Tongue (tissue), 2 donors: Measurements from ENCODE around the gene FPGT. TPM values are rescaled to one million over a fixed set of nuclear protein-coding genes. Genes with fewer than 3 reads are reported as not detected.
A peak's percentile ranks its signal among the peaks of the same experiment; 100 is the strongest.
"Not testable (repeated sequence)": the region's sequence is repeated elsewhere in the genome, so short reads cannot be mapped to it uniquely, and the experiment has no call there.

Experiments used
- DNase-seq: peaks from one replicate; pipeline ENCODE4 v3.0.0-alpha.2; 2015
- total RNA-seq: library from RNA; depleted of rRNA; stranded (reverse); fragments of >200 nt; gene quantifications from one replicate; pipeline ENCODE4 v1.2.3, GENCODE V29; 2014

Gene FPGT
- 31.1 TPM for total RNA-seq

DNA sequence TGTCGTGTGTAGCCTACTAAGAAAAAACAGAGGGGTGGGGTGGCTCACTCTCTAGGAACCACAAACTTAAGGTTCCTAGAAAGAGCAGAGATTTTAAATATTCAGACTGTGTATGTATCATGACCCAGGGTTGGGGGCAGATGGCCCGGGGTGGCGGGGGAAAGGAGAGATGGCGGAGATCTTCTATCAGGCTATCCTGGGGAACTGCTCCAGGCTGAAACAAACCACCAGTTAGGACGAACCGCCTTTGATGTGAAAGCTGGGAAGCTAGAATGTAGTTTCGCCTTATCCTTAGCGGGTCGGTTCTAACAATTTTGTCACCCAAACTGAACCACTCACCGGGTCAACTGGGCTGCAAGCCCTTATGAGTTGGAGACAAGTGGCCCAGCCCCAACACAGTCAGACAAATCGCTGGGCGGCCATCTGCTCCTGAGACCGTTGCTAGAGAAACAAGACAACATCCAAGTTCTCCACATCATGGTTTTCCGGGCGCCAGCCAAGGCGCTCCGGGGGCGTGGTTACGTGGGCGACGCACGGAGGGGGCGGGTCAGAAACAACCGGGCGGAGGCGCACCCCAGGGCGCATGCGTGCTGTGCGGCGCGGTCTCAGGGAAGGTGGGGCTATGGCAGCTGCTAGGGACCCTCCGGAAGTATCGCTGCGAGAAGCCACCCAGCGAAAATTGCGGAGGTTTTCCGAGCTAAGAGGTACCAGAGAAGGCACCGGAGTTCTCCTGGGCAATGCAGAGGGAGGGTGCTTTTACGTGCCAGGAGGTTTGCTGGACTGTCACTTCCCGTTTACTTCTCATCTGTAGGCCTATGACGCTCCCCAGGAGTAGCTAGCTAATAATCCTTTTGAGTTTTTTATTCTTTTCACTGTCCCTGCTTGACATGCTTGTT, at the start of gene FPGT, which contains the start of gene LRRIQ3:
TSS of gene FPGT (plus strand) at position 586 of the 896 bp plus-strand sequence. CDS start at position 623, 37 bp downstream.
TSS of gene LRRIQ3 (minus strand) at position 520 of the 896 bp plus-strand sequence. CDS start 14,492 bp downstream, outside the sequence.
- peak; percentile 99 for DNase-seq

DNA sequence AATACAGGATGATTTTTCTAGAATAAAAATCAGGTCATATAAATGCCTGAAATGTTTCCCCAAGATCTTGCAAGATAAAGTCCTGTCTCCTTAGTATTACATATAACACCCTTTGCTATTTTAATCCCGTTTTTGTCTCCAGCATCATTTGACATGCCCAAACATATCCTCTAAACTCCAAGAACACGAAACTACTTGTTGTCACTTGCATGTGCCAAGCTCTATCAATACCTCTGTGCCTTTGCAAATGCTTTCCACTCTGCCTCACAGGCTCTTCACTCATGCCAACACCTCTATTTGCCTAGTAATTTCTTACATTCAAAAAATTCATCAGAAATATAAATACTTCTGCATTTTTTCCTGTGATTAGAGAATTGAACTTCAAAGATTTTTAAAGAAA, 38.0 kb upstream of the FPGT start:
- no peak for DNase-seq

DNA sequence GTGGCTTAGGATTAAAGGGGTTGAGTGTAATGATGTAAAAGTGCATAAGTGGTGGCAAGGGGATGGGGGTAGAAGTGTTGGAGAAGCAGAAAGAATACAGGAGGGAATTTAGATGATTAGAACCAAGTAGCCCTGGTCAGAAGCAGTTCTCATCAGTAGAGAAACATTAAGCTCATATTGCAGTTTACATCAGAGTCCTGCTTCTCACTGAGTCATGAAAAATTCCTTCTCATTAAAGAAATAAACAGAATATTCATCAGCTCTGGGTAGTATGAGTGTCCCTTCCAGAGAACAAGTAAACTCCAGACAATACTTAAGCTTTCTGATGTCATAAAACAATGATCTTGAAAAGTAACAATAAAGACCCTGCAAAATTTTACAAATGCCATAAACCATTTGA, 36.5 kb upstream of the FPGT start:
- DNase-seq = no peak

DNA sequence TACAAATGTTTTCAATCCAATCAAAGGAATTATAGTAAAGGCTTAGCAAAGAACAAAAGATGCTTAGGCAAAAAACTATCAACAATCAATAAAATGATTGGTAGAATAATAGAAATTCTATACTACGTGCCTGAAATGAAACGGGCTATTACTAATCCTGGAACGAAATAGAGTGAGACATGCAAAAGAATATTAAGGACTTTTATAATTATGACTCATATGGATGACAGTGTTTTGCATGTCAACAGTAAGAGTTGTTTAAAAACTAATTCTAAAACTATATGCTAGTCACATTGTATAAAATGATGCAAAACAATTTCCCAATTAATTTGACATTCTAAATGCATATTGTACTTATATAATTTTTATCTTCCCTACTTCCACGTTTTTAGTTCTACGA, 35.7 kb upstream of the FPGT start:
- DNase-seq = no peak

DNA sequence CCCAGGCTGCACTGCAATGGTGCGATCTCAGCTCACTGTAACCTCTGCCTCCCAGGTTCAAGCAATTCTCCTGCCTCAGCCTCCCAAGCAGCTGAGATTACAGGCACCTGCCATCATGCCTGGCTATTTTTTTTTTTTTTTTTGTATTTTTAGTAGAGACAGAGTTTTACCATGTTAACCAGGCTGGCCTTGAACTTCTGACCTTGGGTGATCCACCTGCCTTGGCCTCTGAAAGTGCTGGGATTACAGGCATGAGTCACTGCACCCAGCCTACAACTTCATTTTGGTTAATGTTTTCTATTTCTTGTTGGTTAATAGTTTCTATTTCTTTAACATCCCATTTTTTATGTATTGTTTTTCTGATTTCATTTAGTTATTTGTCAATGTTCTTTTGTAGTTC, 23.6 kb upstream of the FPGT start:
- DNase-seq = not testable (repeated sequence)

DNA sequence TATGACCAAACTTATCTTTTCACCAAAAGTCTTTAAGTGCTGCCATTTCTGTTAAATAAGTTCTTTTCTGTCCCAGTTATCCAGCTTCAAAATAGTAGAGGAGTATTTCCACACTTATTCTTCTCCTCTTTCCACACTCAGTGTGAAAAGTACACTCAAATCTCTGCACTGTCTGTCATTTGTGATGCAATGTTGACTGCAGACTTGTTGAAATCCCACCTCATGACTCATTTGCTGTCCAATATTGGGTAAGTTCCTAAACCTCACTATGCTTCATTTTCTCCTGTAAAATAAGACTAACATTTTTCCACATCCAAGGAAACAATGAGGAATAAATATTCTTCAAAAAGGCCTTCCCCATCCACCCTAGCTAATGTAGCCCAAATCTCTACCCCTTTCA, 17.6 kb upstream of the FPGT start:
- DNase-seq = no peak

DNA sequence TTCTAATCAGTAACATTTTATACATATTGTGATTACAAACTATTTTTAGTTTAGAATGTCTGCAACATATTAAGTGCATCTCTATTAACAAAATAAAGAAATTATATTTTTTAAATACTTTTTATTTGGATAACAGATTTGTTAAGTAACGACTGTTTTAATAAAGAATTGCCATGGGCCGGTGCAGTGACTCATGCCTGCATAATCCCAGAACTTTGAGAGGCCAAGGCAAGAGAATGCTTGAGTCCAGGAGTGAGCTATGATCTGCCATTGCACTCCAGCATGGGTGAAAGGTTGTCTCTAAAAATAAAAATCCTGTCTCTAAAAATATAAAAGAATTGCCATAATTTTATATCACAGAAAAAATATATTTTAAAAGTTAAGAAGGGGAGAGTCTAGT, 4.1 kb upstream of the FPGT start:
- no peak for DNase-seq

DNA sequence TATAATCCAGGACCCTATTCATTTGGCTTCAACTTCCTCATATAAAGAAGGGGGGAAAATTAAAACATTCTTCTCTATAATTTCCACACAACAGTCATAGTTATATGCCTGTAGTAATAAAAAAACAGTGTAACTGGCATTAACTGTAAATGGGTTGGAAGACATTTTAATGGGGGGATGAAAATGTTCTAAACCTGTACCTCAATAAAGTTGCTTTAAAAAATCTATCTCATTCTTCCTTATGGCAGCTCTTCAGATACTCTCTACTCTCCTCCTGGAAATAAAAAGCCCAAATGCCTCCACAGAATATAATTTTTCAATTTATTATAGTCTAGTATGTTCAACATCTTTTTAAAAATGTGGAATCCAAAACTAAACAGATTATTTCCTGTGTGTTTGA, 2.7 kb upstream of the FPGT start:
- DNase-seq = no peak

DNA sequence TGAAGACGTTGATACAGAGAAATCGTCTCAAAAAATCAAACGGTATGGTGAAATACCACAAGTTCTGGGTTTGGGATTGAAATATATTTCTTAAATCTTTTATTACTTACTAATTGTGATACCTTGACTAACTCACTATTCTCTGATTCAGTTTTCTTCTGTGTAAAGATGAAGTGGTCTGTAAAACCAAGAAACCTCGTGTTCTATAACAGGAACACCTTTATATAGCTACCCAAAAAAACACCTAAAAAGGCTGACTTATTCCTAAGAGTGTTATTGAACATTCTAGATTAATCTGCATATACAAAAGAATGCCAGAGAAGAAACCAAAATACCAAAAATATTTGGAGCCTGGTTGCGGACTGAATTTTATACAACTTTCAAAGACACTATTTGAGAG, 787 bp upstream of the FPGT start:
- peak; percentile 2 for DNase-seq

DNA sequence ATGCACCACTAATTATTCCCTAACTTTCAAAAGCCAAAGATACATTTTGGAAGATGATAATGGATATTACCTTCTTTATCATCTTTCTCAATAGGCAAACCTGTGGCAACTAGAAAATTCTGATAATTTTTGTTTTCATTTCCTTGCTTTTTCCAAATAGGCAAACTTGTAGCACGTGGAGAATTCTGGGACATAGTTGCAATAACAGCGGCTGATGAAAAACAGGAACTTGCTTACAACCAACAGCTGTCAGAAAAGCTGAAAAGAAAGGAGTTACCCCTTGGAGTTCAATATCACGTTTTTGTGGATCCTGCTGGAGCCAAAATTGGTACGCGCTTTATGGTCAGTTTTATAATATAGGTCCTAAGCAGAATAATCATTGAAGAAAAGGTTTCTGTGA, 1.5 kb downstream of the FPGT start:
- DNase-seq = no peak

DNA sequence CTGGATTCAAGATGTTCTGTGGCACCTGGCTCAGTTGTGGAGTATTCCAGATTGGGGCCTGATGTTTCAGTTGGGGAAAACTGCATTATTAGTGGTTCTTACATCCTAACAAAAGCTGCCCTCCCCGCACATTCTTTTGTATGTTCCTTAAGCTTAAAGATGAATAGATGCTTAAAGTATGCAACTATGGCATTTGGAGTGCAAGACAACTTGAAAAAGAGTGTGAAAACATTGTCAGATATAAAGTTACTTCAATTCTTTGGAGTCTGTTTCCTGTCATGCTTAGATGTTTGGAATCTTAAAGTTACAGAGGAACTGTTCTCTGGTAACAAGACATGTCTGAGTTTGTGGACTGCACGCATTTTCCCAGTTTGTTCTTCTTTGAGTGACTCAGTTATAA, 7.2 kb downstream of the FPGT start:
- DNase-seq = no peak

DNA sequence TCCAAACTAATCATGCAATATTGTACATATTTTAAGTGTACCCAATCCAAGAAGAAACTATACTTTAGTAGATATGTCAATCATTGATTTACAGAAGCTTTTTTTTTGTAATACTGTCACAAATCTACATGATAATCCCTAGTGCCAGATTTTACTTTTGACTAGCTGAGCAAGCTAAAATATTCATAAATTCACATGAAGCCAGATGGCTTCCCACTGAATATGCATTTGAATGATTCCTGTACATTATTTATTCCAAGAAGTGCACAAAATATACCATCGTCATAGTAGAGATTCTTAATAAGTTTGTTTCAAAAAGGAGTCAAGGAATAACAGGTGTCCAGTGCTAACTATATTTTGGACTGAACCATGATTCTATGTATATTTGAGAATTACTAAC, 17.2 kb downstream of the FPGT start:
- DNase-seq = no peak

DNA sequence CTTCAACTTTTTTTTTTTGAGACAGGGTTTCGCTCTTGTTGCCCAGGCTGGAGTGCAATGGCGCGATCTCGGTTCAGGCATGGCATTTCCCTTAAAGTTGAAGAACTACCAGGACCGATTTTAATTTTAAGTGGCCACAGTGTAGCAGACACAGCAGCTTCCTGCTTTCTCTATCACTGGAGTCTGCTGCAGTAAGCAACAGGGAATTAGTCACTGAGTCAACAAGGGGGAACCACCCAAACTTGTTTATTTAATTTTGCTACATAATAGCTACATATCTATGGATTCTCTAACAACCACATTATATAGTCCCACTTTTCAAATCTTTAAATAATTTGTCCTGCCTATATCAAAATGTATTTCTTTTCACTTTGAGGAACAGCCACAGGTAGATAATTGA, 24.7 kb downstream of the FPGT start:
- no peak for DNase-seq

DNA sequence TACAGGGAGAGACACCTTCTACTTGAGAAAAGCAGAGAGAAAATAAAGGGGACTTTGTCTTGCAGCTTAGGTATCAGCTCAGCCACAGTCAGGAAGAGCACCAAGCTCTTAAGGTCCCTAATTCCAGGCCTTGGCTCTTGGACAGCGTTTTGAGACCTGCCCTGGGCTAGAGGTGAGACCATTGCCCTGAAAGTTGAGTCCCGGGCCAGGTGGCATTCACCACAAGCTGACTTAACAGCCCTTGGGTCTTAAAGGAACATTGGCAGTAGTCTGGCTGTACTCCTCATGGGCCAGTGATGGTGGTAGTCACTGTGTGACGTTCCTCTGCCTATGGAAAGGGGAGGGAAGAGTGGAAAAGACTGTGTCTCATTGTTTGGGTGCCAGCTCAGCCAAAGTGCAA, 25.4 kb downstream of the FPGT start:
- no peak for DNase-seq

DNA sequence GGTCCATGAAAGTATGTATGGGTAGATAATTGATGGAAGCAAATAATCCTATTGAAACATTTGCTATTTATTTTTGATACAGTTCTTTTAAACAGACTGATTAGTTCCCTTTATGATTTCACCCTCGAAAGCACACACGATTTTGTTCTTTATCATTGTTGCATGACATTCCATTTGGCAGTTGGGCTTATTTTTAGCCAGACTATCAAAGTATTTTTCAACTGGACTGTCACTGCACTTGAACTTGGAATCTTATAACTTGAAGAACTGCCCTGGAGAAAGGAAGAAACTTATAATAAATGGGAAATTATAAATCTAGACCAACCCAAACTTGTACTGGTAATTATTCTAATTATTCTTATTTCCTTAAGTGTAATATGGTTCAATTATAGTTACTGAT, 37.1 kb downstream of the FPGT start, which contains the start of gene TNNI3K:
TSS of gene TNNI3K (plus strand) at position 235 of the 400 bp plus-strand sequence. CDS start at position 300, 65 bp downstream.
- DNase-seq = no peak

DNA sequence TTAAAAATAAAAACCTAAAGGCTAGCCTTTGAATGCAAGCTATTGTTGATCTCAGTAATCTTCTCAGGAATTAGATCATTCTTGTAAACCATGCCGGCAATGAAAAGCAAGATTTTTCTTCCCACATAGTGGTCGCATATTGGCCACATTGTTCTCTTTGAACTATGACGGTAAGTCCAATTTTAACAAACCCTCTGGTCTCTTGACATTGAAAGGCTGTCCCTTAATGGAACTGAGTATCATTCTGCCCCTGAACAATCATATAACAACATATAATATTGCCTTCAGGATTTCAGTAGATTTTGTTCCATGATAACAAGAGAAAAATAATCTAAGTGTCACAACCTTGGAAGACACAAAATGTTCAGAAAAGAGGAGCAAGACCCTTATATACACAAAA, 38.4 kb downstream of the FPGT start:
- DNase-seq = no peak

DNA sequence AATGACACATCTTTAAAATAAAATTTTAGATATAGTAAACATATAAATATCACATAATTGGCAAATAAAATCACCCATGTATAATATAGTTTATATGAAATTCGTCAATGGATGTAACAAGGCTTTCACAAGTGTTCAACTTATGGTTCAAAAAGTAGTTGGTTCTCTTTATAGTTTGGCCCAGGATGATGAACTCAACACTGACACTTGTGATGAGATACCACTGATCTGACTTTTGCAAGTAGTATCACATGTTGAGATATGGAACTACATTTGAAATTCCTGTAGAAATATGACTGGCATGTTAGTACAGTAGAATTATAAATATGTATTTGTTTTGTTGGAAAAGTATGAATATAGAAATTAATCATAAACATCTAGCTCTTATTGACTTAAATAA, 39.0 kb downstream of the FPGT start:
- no peak for DNase-seq

DNA sequence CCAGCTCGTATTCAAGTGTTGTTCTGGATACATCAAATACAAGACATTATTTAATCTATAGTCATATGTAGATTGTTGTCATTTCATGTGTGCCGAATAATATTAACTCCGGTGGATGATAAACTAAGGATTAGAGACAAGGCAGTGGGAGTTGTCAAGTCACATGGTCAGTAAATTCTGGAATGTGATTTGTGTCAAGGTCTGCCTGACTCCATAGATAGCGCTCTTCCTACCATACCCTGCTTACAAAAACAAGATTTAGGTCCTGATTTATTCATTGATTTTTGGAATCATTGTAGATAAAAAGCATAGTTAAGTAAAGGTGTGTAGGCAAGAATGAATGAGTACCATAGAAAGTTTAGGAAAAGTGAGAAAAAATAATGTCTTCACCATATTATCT, 39.7 kb downstream of the FPGT start:
- no peak for DNase-seq

DNA sequence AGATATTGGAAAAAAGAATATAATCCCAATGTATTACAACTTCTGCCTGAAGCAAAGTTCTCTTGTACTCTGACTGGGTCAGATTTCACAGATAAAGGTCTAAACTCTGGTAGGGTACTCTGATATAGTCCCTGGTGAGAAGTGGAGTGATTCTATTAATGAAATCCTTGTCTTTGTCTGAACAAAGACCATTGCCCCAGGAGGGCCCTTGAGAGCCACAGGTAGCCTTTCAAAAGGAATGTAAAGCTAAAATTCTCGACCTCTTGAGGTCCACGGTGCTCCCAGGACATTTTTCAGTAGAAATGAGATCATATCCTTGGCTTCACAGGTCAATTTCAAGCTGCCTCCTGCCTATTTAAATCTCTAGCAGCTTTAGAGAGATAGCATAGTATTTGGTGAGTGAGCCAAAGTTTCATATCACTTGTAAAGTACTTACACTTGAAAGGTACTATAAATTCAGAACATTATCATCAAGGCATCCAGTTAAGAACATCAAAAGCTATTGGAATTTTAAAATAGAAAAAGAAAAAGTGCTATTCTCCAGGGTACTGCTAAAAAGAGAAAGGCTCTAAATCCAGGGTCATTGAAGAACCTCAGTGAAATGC, 47.2 kb downstream of the FPGT start:
- no peak for DNase-seq

DNA sequence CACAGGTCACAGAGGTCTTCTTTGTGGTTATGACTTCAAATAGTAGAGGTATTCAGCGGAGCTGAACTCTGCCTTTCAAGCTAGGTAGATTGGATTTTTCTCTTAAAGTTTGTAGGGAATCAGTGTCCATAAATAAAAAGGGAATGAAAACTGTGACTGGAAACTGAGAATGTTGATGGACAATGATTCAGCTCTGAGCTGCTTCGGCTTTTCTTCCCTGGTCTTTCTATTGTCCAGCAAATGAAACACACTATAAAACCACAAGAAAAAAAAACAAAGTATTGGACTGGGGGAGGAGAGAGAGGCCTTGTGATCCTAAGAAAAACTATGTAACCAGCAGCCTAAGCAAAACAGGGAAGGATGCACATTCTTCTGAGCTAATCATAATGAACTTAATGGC, 48.3 kb downstream of the FPGT start:
- DNase-seq = no peak

DNA sequence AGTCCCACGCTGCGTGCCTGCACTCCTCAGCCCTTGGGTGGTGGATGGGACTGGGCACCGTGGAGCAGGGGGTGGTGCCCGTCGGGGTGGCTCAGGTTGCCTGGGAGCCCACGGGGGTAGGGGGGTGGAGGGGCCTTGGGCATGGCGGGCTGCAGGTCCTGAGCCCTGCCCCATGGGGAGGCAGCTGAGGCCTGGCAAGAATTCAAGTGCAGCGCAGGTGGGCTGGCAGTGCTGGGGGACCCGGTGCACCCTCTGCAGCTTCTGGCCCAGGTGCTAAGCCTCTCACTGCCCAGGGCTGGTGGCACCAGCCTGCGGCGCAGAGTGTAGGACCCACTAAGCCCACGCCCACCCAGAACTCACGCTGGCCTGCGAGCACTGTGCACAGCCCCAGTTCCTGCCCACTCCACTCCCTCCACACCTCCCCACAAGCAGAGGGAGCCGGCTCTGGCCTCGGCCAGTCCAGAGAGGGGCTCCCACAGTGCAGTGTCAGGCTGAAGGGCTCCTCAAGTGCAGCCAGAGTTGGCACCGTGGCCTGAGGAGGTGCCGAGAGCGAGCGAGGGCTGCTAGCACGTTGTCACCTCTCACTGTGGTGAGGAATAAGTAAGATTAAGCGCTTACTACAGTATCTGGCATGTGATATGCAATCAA, 50.0 kb downstream of the FPGT start:
- DNase-seq = no peak

DNA sequence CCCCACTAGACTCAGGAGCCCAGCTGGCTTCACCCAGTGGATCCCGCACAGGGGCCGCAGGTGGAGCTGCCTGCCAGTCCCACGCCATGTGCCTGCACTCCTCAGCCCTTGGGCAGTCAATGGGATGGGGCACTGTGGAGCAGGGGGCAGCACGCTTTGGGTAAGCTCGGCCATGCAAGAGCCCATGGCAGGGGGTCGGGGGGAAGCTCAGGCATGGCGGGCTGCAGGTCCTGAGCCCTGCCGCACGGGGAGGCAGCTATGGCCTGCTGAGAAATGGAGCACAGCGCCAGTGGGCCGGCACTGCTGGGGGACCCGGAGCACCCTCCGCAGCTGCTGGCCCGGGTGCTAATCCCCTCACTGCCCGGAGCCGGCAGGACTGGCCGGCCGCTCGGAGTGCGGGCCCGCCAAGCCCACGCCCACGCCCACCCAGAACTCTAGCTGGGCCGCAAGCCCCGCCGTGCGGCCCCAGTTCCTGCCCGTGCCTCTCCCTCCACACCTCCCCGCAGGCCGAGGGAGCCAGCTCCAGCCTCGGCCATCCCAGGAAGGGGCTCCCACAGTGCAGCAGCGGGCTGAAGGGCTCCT, 55.3 kb downstream of the FPGT start:
- not testable (repeated sequence) for DNase-seq
